HG02970 (cell line): ENCODE data around the gene ZNF385B.

Source experiments
- ATAC-seq: cut with Tn5 transposase; IDR thresholded peaks from one replicate; pipeline ENCODE4 v1.9.1; 2021; ENCODE audit warnings: mild to moderate bottlenecking, moderate library complexity, moderate number of reproducible peaks; ENCODE audit not compliant: unreplicated experiment, low FRiP score

The ZNF385B gene

GRCh38 chr2:179596018-179596417 lies 265.4 kb downstream of the ZNF385B start:
- ATAC-seq: no peak

- no peak for ATAC-seq
These were observed 266.1 kb downstream of the ZNF385B start for GRCh38 chr2:179595284-179595683.

- ATAC-seq: no peak
These were observed 266.9 kb downstream of the ZNF385B start for GRCh38 chr2:179594268-179595112.

GRCh38 chr2:179593323-179593722 lies 268.1 kb downstream of the ZNF385B start:
- no peak for ATAC-seq

- ATAC-seq: no peak
These were observed 269.1 kb downstream of the ZNF385B start for GRCh38 chr2:179592167-179592936.

- ATAC-seq: no peak
These were observed 269.7 kb downstream of the ZNF385B start for GRCh38 chr2:179591690-179592089.

GRCh38 chr2:179588486-179589145 lies 272.8 kb downstream of the ZNF385B start:
- ATAC-seq: no peak

- no peak for ATAC-seq
These were observed 276.7 kb downstream of the ZNF385B start for GRCh38 chr2:179584760-179585159.

GRCh38 chr2:179581605-179582004 lies 279.8 kb downstream of the ZNF385B start:
- ATAC-seq: no peak

GRCh38 chr2:179580378-179581146 lies 280.9 kb downstream of the ZNF385B start:
- no peak for ATAC-seq

GRCh38 chr2:179579800-179580199 lies 281.6 kb downstream of the ZNF385B start:
- no peak for ATAC-seq

- no peak for ATAC-seq
These were observed 283.1 kb downstream of the ZNF385B start for GRCh38 chr2:179578171-179578916.

GRCh38 chr2:179574061-179574519 lies 287.3 kb downstream of the ZNF385B start:
- no peak for ATAC-seq

- ATAC-seq: no peak
These were observed 288.9 kb downstream of the ZNF385B start for GRCh38 chr2:179572544-179572943.

GRCh38 chr2:179571721-179572120 lies 289.7 kb downstream of the ZNF385B start:
- ATAC-seq: no peak

- ATAC-seq: no peak
These were observed 290.2 kb downstream of the ZNF385B start for GRCh38 chr2:179571252-179571651.

- no peak for ATAC-seq
These were observed 291.6 kb downstream of the ZNF385B start for GRCh38 chr2:179569831-179570233.

- ATAC-seq: no peak
These were observed 295.6 kb downstream of the ZNF385B start for GRCh38 chr2:179565807-179566206.

GRCh38 chr2:179562330-179562885 lies 299.0 kb downstream of the ZNF385B start:
- no peak for ATAC-seq
